GM12878 (cell line): ENCODE measurements around the gene ANP32A. TPM values are rescaled to one million over a fixed set of nuclear protein-coding genes. Genes with fewer than 3 reads are reported as not detected.

Experiments
- ATAC-seq: fragments of 200-7000 bp; cut with Tn5 transposase; 3 replicates; pipeline ENCODE4 v1.9.1; 2020; ENCODE audit warnings: mild to moderate bottlenecking, moderate library complexity
- BruUV-seq: library from RNA; stranded (reverse); fragments of 400-500 nt; replicated peaks from 2 replicates; lab custom pipeline; 2021; lab: Mats Ljungman, UMichigan
- CTCF ChIA-PET: fragments of 300-600 bp; sonication (Branson Sonifier 250); formaldehyde crosslinking; extraction: SDS; loops from one replicate; lab custom pipeline; 2021; ENCODE audit warnings: inconsistent platforms; lab: Yijun Ruan, JAX
- POLR2A ChIA-PET: fragments of 350-600 bp; formaldehyde crosslinking; extraction: SDS; loops from one replicate; lab custom pipeline; 2021; ENCODE audit warnings: inconsistent platforms; lab: Charles Lee
- RAD21 ChIA-PET: fragments of 300-600 bp; sonication (Branson Sonifier 250); formaldehyde crosslinking; loops from one replicate; lab custom pipeline; 2023; ENCODE audit warnings: antibody characterized with exemption; ENCODE audit not compliant: unreplicated experiment; lab: Charles Lee
- SMC1A ChIA-PET: fragments of 300-600 bp; sonication (Branson Sonifier 250); formaldehyde crosslinking; loops from one replicate; lab custom pipeline; 2023; ENCODE audit not compliant: unreplicated experiment, uncharacterized antibody; lab: Charles Lee
- DNase-seq: peaks from one replicate; pipeline ENCODE4 v3.0.0-alpha.2; 2011; ENCODE audit warnings: low read depth, low spot score
- FAIRE-seq: peaks from 3 replicates; lab custom pipeline; 2011; peaks lifted over from hg19 to GRCh38; lab: Jason Lieb, UNC
- H2AFZ ChIP-seq: 2 replicates; pipeline ENCODE4 v1.6.0; 2011; ENCODE audit warnings: low read depth, low read length, control low read depth; ENCODE audit not compliant: control insufficient read depth
- H3K27ac ChIP-seq: 2 replicates; pipeline ENCODE4 v1.5.1; 2011; ENCODE audit warnings: control low read depth; ENCODE audit not compliant: control insufficient read depth, insufficient read depth
- H3K27me3 ChIP-seq, 2 experiments: replicated peaks in 1 of 2; 2 replicates each; pipeline versions ENCODE4 v1.6.0 to v1.6.1; 2011; ENCODE audit warnings: low read length in 1 of 2; ENCODE audit not compliant: control insufficient read depth in 2 of 2, insufficient read depth in 2 of 2
- H3K36me3 ChIP-seq, 2 experiments: 2 replicates each; pipeline ENCODE4 v1.5.1; 2011; ENCODE audit warnings: low read length in 1 of 2; ENCODE audit not compliant: control insufficient read depth in 2 of 2, insufficient read depth in 2 of 2
- H3K4me1 ChIP-seq: 2 replicates; pipeline ENCODE4 v1.6.1; 2011; ENCODE audit warnings: mild to moderate bottlenecking, low read length, moderate library complexity, mixed read lengths; ENCODE audit not compliant: control insufficient read depth, insufficient read depth
- H3K4me2 ChIP-seq: 2 replicates; pipeline ENCODE4 v1.6.0; 2011; ENCODE audit warnings: control low read depth; ENCODE audit not compliant: control insufficient read depth, insufficient read depth
- H3K4me3 ChIP-seq: fragments of 200-600 bp; sonication (generic); 2 replicates; pipeline ENCODE4 v1.5.1; 2016
- H3K79me2 ChIP-seq: 2 replicates; pipeline ENCODE4 v1.6.0; 2011; ENCODE audit warnings: low read length; ENCODE audit not compliant: control insufficient read depth, insufficient read depth
- H3K9ac ChIP-seq: 2 replicates; pipeline ENCODE4 v1.8.0; 2011; ENCODE audit warnings: low read length, control low read depth, mixed read lengths; ENCODE audit not compliant: control insufficient read depth, insufficient read depth
- H3K9me3 ChIP-seq: replicated peaks from 3 replicates; pipeline ENCODE4 v1.5.1; 2011; ENCODE audit warnings: mild to moderate bottlenecking, low read length; ENCODE audit not compliant: control insufficient read depth, insufficient read depth
- H4K20me1 ChIP-seq: 2 replicates; pipeline ENCODE4 v1.6.0; 2011; ENCODE audit not compliant: control insufficient read depth, insufficient read depth
- BMI1 ChIP-seq: fragments of 450-650 bp; IDR thresholded peaks from 2 replicates; pipeline ENCODE4 v1.6.1; 2016; ENCODE audit warnings: mild to moderate bottlenecking, moderate library complexity, borderline replicate concordance
- CTCF ChIP-seq, 3 experiments: IDR thresholded peaks in 2 of 3; conservative IDR thresholded peaks in 1 of 3; 2 replicates each; pipeline ENCODE4 v1.5.1; 2011; ENCODE audit warnings: low read depth in 3 of 3, low read length in 3 of 3, mild to moderate bottlenecking in 3 of 3, control low read depth in 2 of 3, moderate library complexity in 2 of 3, inconsistent platforms in 1 of 3, mixed read lengths in 1 of 3; ENCODE audit not compliant: control insufficient read depth in 2 of 3, insufficient read depth in 1 of 3; ENCODE audit errors: extremely low read depth in 1 of 3
- DPF2 ChIP-seq: fragments of 450-650 bp; IDR thresholded peaks from 2 replicates; pipeline ENCODE4 v1.6.1; 2017; ENCODE audit warnings: mild to moderate bottlenecking
- EZH2 ChIP-seq: IDR thresholded peaks from 2 replicates; pipeline ENCODE4 v1.6.1; 2012; ENCODE audit warnings: low read depth, mild to moderate bottlenecking, control low read depth, inconsistent platforms, low read length, borderline replicate concordance; ENCODE audit not compliant: control insufficient read depth
- HCFC1 ChIP-seq: fragments of 150-350 bp; IDR thresholded peaks from 2 replicates; pipeline ENCODE4 v1.6.1; 2014; ENCODE audit warnings: low read length
- MEF2A ChIP-seq: IDR thresholded peaks from 2 replicates; pipeline ENCODE4 v1.6.1; 2011; ENCODE audit warnings: low read depth, mild to moderate bottlenecking, low read length, moderate library complexity; ENCODE audit not compliant: insufficient read depth
- POLR2A ChIP-seq: IDR thresholded peaks from 2 replicates; pipeline ENCODE4 v1.6.1; 2011; ENCODE audit warnings: low read depth, mild to moderate bottlenecking, low read length
- RB1 ChIP-seq: fragments of 450-650 bp; formaldehyde crosslinking; IDR thresholded peaks from 2 replicates; pipeline ENCODE4 v1.6.1; 2017; ENCODE audit warnings: mild to moderate bottlenecking, borderline replicate concordance
- SUPT20H ChIP-seq: IDR thresholded peaks from 2 replicates; pipeline ENCODE4 v1.6.1; 2011; ENCODE audit warnings: low read depth, mild to moderate bottlenecking, low read length, moderate library complexity, borderline replicate concordance; ENCODE audit not compliant: control insufficient read depth
- YBX1 ChIP-seq: fragments of 450-650 bp; IDR thresholded peaks from 2 replicates; pipeline ENCODE4 v1.6.1; 2016; ENCODE audit warnings: antibody characterized with exemption
- ZNF207 ChIP-seq: fragments of 450-650 bp; IDR thresholded peaks from 2 replicates; pipeline ENCODE4 v1.6.1; 2014; ENCODE audit warnings: antibody characterized with exemption, mild to moderate bottlenecking, borderline replicate concordance
- WGBS: methylation state at CpG from one replicate; pipeline ENCODE4 v1.1.6; 2016; ENCODE audit warnings: low lambda C conversion rate; ENCODE audit not compliant: insufficient replicate concordance, insufficient coverage; ENCODE audit errors: missing lambda C conversion rate; 5-methylcytosine and 5-hydroxymethylcytosine counted together
- in situ Hi-C: fragments of 300-500 bp; cut with MboI; formaldehyde crosslinking; loops from 9 replicates; pipeline ENCODE4 v1.14.3; 2018; ENCODE audit warnings: mixed read lengths
- intact Hi-C: fragments of 100-400 bp; cut with micrococcal nuclease; formaldehyde crosslinking; loops from one replicate; pipeline ENCODE4 v1.14.2; 2022; ENCODE audit not compliant: unreplicated experiment
- microRNA-seq: library from miRNA; unstranded; fragments of <30 nt; microRNA quantifications from one replicate; pipeline ENCODE4, GENCODE V29; 2018
- polyA plus RNA-seq, 11 experiments: library from polyadenylated mRNA; depleted of rRNA in 4 of 11; unstranded in 6 of 11; stranded (reverse) in 5 of 11; fragments of >200 nt; fragmentation: Nextera tagmentation in 4 of 11; fragmentation: Illumina TruSeq in 1 of 11; extraction: Ambion mirVana in 4 of 11; extraction: Trizol in 1 of 11; gene quantifications; 1 replicate in 1 of 11; 2 replicates in 10 of 11; pipeline versions ENCODE4 v1.2.1 to v1.2.3, GENCODE V29; 2011 to 2016; ENCODE audit warnings: inconsistent platforms in 2 of 11, missing spikeins in 2 of 11, low read depth in 1 of 11
- small RNA-seq: library from RNA; depleted of rRNA; stranded (forward); fragments of <200 nt; gene quantifications from one replicate; pipeline ENCODE3, GENCODE V24; 2014
- total RNA-seq, 4 experiments: library from RNA; depleted of rRNA in 3 of 4; stranded (reverse); fragments of >200 nt in 3 of 4; fragmentation: Illumina TruSeq in 1 of 4; extraction: Trizol in 1 of 4; gene quantifications; 2 replicates each; pipeline versions ENCODE4 v1.2.1 to v1.2.3, GENCODE V29; 2013 to 2021

ANP32A gene
- total and polyA plus RNA-seq, 10 of the 15 experiments (the other 5 are each of a cell fraction or from before 2014, with no cell fraction given) = 29.6 to 666 (median 234) TPM

GRCh38 chr15:68729789-68730411, 90.8 kb downstream of the ANP32A start:
- Histone ChIP-seq H3K9me3 (no peaks in the 10 kb centered on the region), H3K4me1 (no peaks in the 10 kb centered on the region), H2AFZ (no peak overlapping the region), H3K36me3 (no peaks in the 10 kb centered on the region), H3K27me3 (peaks cover 0 to 3% of the 10 kb centered on the region in 2 experiments; a peak in 3 of 4 replicates), H4K20me1 (no peaks in the 10 kb centered on the region), H3K4me3 (no peak overlapping the region), H3K9ac (no peak overlapping the region), H3K27ac (no peak overlapping the region), H3K79me2 (no peaks in the 10 kb centered on the region), H3K4me2 (no peak overlapping the region)
- TF ChIP-seq SUPT20H = no peak
- TF ChIP-seq BMI1 = no peak
- no peak for TF ChIP-seq RB1
- no peak for TF ChIP-seq HCFC1
- TF ChIP-seq EZH2 = no peak
- TF ChIP-seq ZNF207 = no peak
- TF ChIP-seq POLR2A = no peak
- TF ChIP-seq DPF2 = no peak
- no peak for TF ChIP-seq CTCF (IDR thresholded peaks at IDR 0.05 in 2 of 3, conservative IDR thresholded peaks at IDR 0.05 in 1 of 3; ENCODE audit: control insufficient read depth in 2 of 3, extremely low read depth in 1 of 3, insufficient read depth in 1 of 3, low read depth in 3 of 3, low read length in 3 of 3)
- TF ChIP-seq MEF2A = no peak
- TF ChIP-seq YBX1 = no peak
- CTCF ChIA-PET = interaction anchor here (0.6 to 3.3 kb wide), 4 partner anchors 64 to 145 kb away, joined by 3 to 17 read pairs (median 3); no protein-coding TSS in a partner anchor
- FAIRE-seq (no peak), DNase-seq (no peak), ATAC-seq (no peak)
- BruUV-seq = no TSS peak
- RAD21 ChIA-PET = interaction anchor here (1.1 kb wide), 1 partner anchor 146 kb away, joined by 4 read pairs; no protein-coding TSS in a partner anchor
- intact Hi-C loops (loop anchor here (1.0 kb wide), 1 partner anchor 145 kb away; no protein-coding TSS in a partner anchor), in situ Hi-C loops (loop anchor here (5.0 kb wide), 1 partner anchor 147 kb away; no protein-coding TSS in a partner anchor)
- WGBS = 6% methylated on average over 7 of the region's 8 CpGs
- SMC1A ChIA-PET = no interaction called here
- POLR2A ChIA-PET = no interaction called here

Small RNA genes within 50 kb of the gene (microRNA-seq; reads per million reads assigned to microRNA genes)
- not detected for gene MIR4312

Small RNA genes within 50 kb of the gene (small RNA-seq; reads per million reads assigned to genes)
- gene MIR4312 = not detected

Other genes starting within 250 kb of the ANP32A start
- gene CORO2B, start 241.9 kb downstream of the ANP32A start, total RNA-seq (2014; rRNA removed) = 0.11 and 0.16 TPM in 2 replicates
- 0.05 and 0.09 TPM in 2 replicates for gene CORO2B, start 241.9 kb downstream of the ANP32A start, total RNA-seq (2014; rRNA removed; fragmentation: Illumina TruSeq; extraction: Trizol)
- 0.05 and 0.27 TPM in 2 replicates for gene CORO2B, start 241.9 kb downstream of the ANP32A start, total RNA-seq (2021)
- gene CORO2B, start 241.9 kb downstream of the ANP32A start, polyA plus RNA-seq (2011; rRNA removed) = 0.39 and 0.73 TPM in 2 replicates
- gene CORO2B, start 241.9 kb downstream of the ANP32A start, polyA plus RNA-seq (2014; fragmentation: Illumina TruSeq; extraction: Trizol) = 0.22 and 0.33 TPM in 2 replicates
- gene CORO2B, start 241.9 kb downstream of the ANP32A start, polyA plus RNA-seq (2014; fragmentation: Nextera tagmentation; extraction: Ambion mirVana) = not detected
- gene CORO2B, start 241.9 kb downstream of the ANP32A start, polyA plus RNA-seq (2014; rRNA removed) = 0.14 and 0.38 TPM in 2 replicates
- not detected for gene CORO2B, start 241.9 kb downstream of the ANP32A start, polyA plus RNA-seq (2016; fragmentation: Nextera tagmentation; extraction: Ambion mirVana)
- gene SPESP1, start 109.6 kb upstream of the ANP32A start, total RNA-seq (2014; rRNA removed) = not detected in 2 replicates
- gene SPESP1, start 109.6 kb upstream of the ANP32A start, total RNA-seq (2014; rRNA removed; fragmentation: Illumina TruSeq; extraction: Trizol) = not detected in 2 replicates
- gene SPESP1, start 109.6 kb upstream of the ANP32A start, total RNA-seq (2021) = not detected in 2 replicates
- gene SPESP1, start 109.6 kb upstream of the ANP32A start, polyA plus RNA-seq (2011; rRNA removed) = not detected in 2 replicates
- not detected in 2 replicates for gene SPESP1, start 109.6 kb upstream of the ANP32A start, polyA plus RNA-seq (2014; fragmentation: Illumina TruSeq; extraction: Trizol)
- not detected for gene SPESP1, start 109.6 kb upstream of the ANP32A start, polyA plus RNA-seq (2014; fragmentation: Nextera tagmentation; extraction: Ambion mirVana)
- gene SPESP1, start 109.6 kb upstream of the ANP32A start, polyA plus RNA-seq (2014; rRNA removed) = not detected in 2 replicates
- gene SPESP1, start 109.6 kb upstream of the ANP32A start, polyA plus RNA-seq (2016; fragmentation: Nextera tagmentation; extraction: Ambion mirVana) = not detected
- gene NOX5, start 193.8 kb upstream of the ANP32A start, total RNA-seq (2014; rRNA removed) = not detected in 2 replicates
- not detected in 2 replicates for gene NOX5, start 193.8 kb upstream of the ANP32A start, total RNA-seq (2014; rRNA removed; fragmentation: Illumina TruSeq; extraction: Trizol)
- not detected in 2 replicates for gene NOX5, start 193.8 kb upstream of the ANP32A start, total RNA-seq (2021)
- gene NOX5, start 193.8 kb upstream of the ANP32A start, polyA plus RNA-seq (2011; rRNA removed) = not detected in 2 replicates
- gene NOX5, start 193.8 kb upstream of the ANP32A start, polyA plus RNA-seq (2014; fragmentation: Illumina TruSeq; extraction: Trizol) = not detected in 2 replicates
- not detected for gene NOX5, start 193.8 kb upstream of the ANP32A start, polyA plus RNA-seq (2014; fragmentation: Nextera tagmentation; extraction: Ambion mirVana)
- not detected in 2 replicates for gene NOX5, start 193.8 kb upstream of the ANP32A start, polyA plus RNA-seq (2014; rRNA removed)
- gene NOX5, start 193.8 kb upstream of the ANP32A start, polyA plus RNA-seq (2016; fragmentation: Nextera tagmentation; extraction: Ambion mirVana) = not detected